Tibial artery (tissue), 4 donors: ENCODE measurements around the gene LYRM2.

Experiments used
- DNase-seq, 2 donors: peaks; one replicate each; pipeline ENCODE4 v3.0.0-alpha.2; 2019
- H3K27ac ChIP-seq, 2 donors: fragments of 200-600 bp; sonication (generic) in 1 of 2; 1 replicate in 1 of 2; 2 replicates in 1 of 2; pipeline ENCODE4 v1.5.1; 2018 to 2019; ENCODE audit warnings: mild to moderate bottlenecking in 1 of 2
- H3K27me3 ChIP-seq, 2 donors: fragments of 200-600 bp; sonication (generic) in 1 of 2; one replicate each; pipeline versions ENCODE4 v1.5.1 to v1.6.0; 2016 to 2019
- H3K36me3 ChIP-seq, 3 donors: fragments of 200-600 bp; sonication (generic) in 2 of 3; one replicate each; pipeline ENCODE4 v1.5.1; 2016 to 2019; ENCODE audit warnings: mild to moderate bottlenecking in 2 of 3
- H3K4me1 ChIP-seq, 4 donors: fragments of 200-600 bp; sonication (generic) in 2 of 4; 1 replicate in 3 of 4; 2 replicates in 1 of 4; pipeline ENCODE4 v1.5.1; 2016 to 2019
- H3K4me3 ChIP-seq, 2 donors: fragments of 200-600 bp; sonication (generic) in 1 of 2; 1 replicate in 1 of 2; 2 replicates in 1 of 2; pipeline ENCODE4 v1.5.1; 2018 to 2019; ENCODE audit warnings: mild to moderate bottlenecking in 2 of 2
- H3K9me3 ChIP-seq, 3 donors: fragments of 200-600 bp; sonication (generic) in 1 of 3; one replicate each; pipeline ENCODE4 v1.5.1; 2016 to 2019
- CTCF ChIP-seq, 2 experiments: fragments of 200-600 bp in 1 of 2; fragments of 450-650 bp in 1 of 2; IDR thresholded peaks; one replicate each; pipeline ENCODE4 v1.5.1; 2017 to 2019; ENCODE audit warnings: antibody characterized with exemption in 2 of 2, mild to moderate bottlenecking in 1 of 2, moderate library complexity in 1 of 2
- intact Hi-C: fragments of 100-400 bp; cut with DNase I; formaldehyde crosslinking; loops from one replicate; pipeline ENCODE4 v1.15.0; 2023; ENCODE audit warnings: low total_unique reads

Gene LYRM2

GRCh38 chr6:89613790-89614189 lies 24.8 kb downstream of the LYRM2 start:
- Histone ChIP-seq H3K4me1 (no peaks in the 10 kb centered on the region), H3K4me3 (no peak overlapping the region), H3K9me3 (no peaks in the 10 kb centered on the region), H3K36me3 (peaks cover 3 to 40% (median 5%) of the 10 kb centered on the region in 3 donors), H3K27me3 (no peaks in the 10 kb centered on the region), H3K27ac (no peak overlapping the region)
- TF ChIP-seq CTCF (IDR thresholded peaks at IDR 0.05): no peak
- DNase-seq: no peak
- intact Hi-C loops: no loop called here

DNA sequence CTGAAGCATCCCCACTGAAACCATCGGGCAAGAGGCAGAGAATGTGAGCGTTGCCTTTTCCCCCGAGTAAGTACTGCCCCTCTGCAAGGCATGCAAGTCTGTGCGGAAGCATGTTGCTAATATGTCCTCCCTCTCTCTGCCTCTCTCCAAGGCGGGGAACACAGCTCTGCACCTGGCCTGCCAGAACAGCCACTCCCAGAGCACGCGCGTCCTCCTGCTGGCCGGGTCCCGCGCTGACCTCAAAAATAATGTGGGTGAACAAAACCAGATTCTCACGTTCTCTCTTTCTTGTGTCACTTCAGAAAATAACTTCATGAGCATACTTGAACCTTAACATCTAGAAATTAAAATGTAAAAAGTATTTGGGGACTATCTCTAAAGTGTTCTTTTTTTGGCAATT lies 26.4 kb downstream of the LYRM2 start:
- H3K27me3 ChIP-seq: no peaks in the 10 kb centered on the region
- H3K4me3 ChIP-seq: no peak overlapping the region
- peaks cover 0 to 26% (median 5%) of the 10 kb centered on the region in 3 donors for H3K36me3 ChIP-seq
- no peak for DNase-seq
- intact Hi-C loops: no loop called here
- no peaks in the 10 kb centered on the region for H3K9me3 ChIP-seq
- no peak overlapping the region for H3K27ac ChIP-seq
- H3K4me1 ChIP-seq: no peaks in the 10 kb centered on the region
- TF ChIP-seq CTCF (IDR thresholded peaks at IDR 0.05): no peak

GRCh38 chr6:89611666-89612065 lies 26.9 kb downstream of the LYRM2 start:
- DNase-seq: no peak
- intact Hi-C loops: no loop called here
- H3K27ac ChIP-seq: no peak overlapping the region
- no peaks in the 10 kb centered on the region for H3K9me3 ChIP-seq
- no peak overlapping the region for H3K4me3 ChIP-seq
- H3K36me3 ChIP-seq: peaks cover 0 to 21% (median 5%) of the 10 kb centered on the region in 3 donors
- no peaks in the 10 kb centered on the region for H3K4me1 ChIP-seq
- H3K27me3 ChIP-seq: no peaks in the 10 kb centered on the region
- TF ChIP-seq CTCF (IDR thresholded peaks at IDR 0.05): no peak

- peak; percentile 74 to 78 for DNase-seq
- intact Hi-C loops: loop anchor here (1.0 kb wide), 1 partner anchor 177 kb away; the partner anchor contains the start of gene ANKRD6
- no peak overlapping the region for H3K27ac ChIP-seq
- H3K9me3 ChIP-seq: no peaks in the 10 kb centered on the region
- H3K27me3 ChIP-seq: no peaks in the 10 kb centered on the region
- H3K4me3 ChIP-seq: no peak overlapping the region
- peak; percentile 74 to 75 for TF ChIP-seq CTCF (IDR thresholded peaks at IDR 0.05)
- no peaks in the 10 kb centered on the region for H3K4me1 ChIP-seq
- H3K36me3 ChIP-seq: peaks cover under 1 to 26% (median 4%) of the 10 kb centered on the region in 3 donors
These were observed 28.4 kb downstream of the LYRM2 start for GRCh38 chr6:89610149-89610642.

DNA sequence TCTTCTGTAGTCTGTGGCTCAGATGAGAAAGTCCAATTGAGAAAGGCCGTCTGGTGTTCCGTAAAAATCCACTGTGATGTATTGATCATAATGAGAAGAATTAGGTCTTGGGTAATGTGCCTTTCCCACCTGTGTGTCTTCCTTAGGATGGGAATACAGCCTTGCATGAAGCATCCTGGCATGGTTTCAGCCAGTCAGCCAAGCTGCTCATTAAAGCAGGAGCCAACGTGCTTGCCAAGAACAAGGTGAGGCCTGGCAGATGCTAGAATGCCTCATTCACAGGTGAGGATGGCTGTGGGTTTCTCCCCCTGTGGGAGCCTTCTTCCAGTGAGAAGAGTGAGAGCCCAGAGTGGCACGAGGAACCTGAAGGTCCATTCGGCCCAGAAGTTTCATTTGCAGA lies 32.7 kb downstream of the LYRM2 start:
- no peak overlapping the region for H3K4me3 ChIP-seq
- H3K27ac ChIP-seq: no peak overlapping the region
- no peaks in the 10 kb centered on the region for H3K4me1 ChIP-seq
- DNase-seq: no peak
- H3K36me3 ChIP-seq: peaks cover 0 to 27% (median 4%) of the 10 kb centered on the region in 3 donors
- intact Hi-C loops: no loop called here
- no peak for TF ChIP-seq CTCF (IDR thresholded peaks at IDR 0.05)
- no peaks in the 10 kb centered on the region for H3K27me3 ChIP-seq
- no peaks in the 10 kb centered on the region for H3K9me3 ChIP-seq

- no peak overlapping the region for H3K27ac ChIP-seq
- no peak for TF ChIP-seq CTCF (IDR thresholded peaks at IDR 0.05)
- H3K9me3 ChIP-seq: no peaks in the 10 kb centered on the region
- intact Hi-C loops: no loop called here
- H3K4me3 ChIP-seq: no peak overlapping the region
- DNase-seq: no peak
- peaks cover 0 to 9% (median 0%) of the 10 kb centered on the region in 4 donors for H3K4me1 ChIP-seq
- H3K27me3 ChIP-seq: no peaks in the 10 kb centered on the region
- peaks cover 0 to 27% (median 4%) of the 10 kb centered on the region in 3 donors for H3K36me3 ChIP-seq
These were observed 33.9 kb downstream of the LYRM2 start for GRCh38 chr6:89604653-89605052.
